GM10248 (cell line): ENCODE data around the gene TBC1D5.
A peak's percentile ranks its signal among the peaks of the same experiment; 100 is the strongest.

ENCODE experiments used
- CTCF ChIA-PET: fragments of 300-600 bp; sonication (Branson Sonifier 250); formaldehyde crosslinking; extraction: SDS; loops from one replicate; lab custom pipeline; 2021; ENCODE audit warnings: antibody characterized with exemption; lab: Yijun Ruan, JAX
- POLR2A ChIA-PET: fragments of 350-650 bp; sonication (Branson Sonifier 250); formaldehyde crosslinking; extraction: SDS; loops from one replicate; lab custom pipeline; 2020; ENCODE audit warnings: antibody characterized with exemption; lab: Yijun Ruan, JAX
- DNase-seq: peaks from one replicate; pipeline ENCODE4 v3.0.0; 2012; ENCODE audit errors: extremely low spot score
- TF ChIP-seq, protein P1 (sequence below): IDR thresholded peaks from 2 replicates; pipeline ENCODE4 v1.5.1; 2012; ENCODE audit warnings: mild to moderate bottlenecking, low read depth; ENCODE audit errors: extremely low read depth, missing control alignments, control extremely low read depth

Gene TBC1D5

DNA sequence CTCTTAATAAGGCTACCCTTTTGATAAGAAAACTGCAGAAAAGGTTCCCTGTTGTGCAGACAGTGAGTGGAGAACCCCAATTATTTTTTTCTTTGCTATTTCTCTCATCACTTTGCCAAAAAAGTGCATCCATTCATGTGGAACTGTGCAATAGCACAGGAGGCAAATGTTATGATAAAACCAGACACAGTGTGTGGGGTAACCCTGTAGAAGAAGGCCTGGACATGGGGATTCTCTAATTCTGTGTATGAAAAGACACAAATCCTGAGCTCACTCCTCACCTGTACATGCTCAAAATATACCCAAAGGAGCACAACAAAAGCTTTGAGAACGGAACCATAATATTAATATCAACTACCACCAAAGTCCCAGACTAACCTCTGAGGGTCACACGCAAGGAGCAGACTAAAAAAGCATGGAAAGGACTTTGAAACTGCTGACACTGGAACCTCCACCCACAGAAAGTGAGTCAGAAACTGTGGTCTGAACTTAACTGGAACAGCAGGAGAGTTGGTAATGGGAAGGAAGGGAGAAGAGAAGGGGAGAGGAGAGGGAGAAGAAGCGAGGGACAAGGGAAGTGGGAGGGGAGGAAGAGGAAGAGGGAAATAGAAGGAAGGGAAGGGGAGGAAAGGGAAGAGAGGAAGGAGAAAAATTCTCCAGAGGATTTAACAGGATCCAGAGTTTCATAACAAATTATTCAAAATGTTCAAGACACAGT lies 299.9 kb downstream of the TBC1D5 start:
- TF ChIP-seq, protein P1, sequence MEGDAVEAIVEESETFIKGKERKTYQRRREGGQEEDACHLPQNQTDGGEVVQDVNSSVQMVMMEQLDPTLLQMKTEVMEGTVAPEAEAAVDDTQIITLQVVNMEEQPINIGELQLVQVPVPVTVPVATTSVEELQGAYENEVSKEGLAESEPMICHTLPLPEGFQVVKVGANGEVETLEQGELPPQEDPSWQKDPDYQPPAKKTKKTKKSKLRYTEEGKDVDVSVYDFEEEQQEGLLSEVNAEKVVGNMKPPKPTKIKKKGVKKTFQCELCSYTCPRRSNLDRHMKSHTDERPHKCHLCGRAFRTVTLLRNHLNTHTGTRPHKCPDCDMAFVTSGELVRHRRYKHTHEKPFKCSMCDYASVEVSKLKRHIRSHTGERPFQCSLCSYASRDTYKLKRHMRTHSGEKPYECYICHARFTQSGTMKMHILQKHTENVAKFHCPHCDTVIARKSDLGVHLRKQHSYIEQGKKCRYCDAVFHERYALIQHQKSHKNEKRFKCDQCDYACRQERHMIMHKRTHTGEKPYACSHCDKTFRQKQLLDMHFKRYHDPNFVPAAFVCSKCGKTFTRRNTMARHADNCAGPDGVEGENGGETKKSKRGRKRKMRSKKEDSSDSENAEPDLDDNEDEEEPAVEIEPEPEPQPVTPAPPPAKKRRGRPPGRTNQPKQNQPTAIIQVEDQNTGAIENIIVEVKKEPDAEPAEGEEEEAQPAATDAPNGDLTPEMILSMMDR: no peak
- CTCF ChIA-PET: interaction anchor here (1.1 to 1.5 kb wide), 2 partner anchors 12 to 18 kb away, joined by 3 read pairs; no protein-coding TSS in a partner anchor
- POLR2A ChIA-PET: no interaction called here
- no peak for DNase-seq

DNA sequence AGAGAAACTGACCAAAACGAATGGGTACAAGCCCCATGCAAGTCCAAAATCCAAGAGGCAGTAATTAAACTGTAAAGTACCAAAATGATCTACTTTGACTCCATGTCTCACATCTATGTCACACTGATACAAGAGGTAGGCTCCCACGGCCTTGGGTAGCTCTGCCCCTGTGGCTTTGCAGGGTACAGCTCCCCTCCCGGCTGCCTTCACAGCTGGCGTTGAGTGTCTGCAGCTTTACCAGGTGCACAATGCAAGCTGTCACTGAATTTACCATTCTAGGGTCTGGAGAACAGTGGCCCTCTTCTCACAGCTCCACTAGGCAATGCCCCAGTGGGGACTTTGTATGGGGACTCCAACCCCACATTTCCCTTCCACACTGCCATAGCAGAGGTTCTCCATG lies 308.6 kb downstream of the TBC1D5 start:
- ChIA-PET POLR2A (no interaction called here), CTCF (interaction anchor here (1.1 to 8.4 kb wide), 2 partner anchors 20 to 408 kb away, joined by 5 to 87 read pairs; no protein-coding TSS in a partner anchor)
- DNase-seq: no peak
- TF ChIP-seq, protein P1: no peak

DNA sequence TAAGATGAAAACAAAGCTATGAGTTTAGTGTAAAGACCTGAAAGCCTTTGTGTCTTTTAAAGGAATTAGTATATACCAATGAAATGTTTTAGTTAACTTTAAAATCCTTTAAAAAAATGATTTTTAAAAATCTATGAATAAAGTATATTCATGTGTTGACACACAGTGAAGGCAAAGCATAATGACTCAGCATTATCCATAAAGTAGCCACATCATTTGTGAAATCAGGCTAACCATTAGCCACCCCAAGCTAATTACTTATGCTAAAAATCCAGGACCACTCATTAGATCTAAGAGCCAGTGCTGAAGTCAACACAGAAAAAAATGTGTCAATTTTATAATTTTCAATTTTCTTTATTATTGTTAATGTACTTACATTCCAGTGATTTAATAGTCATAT lies 310.2 kb downstream of the TBC1D5 start:
- POLR2A ChIA-PET: no interaction called here
- DNase-seq: no peak
- CTCF ChIA-PET: interaction anchor here (2.6 to 8.4 kb wide), 2 partner anchors 15 to 409 kb away, joined by 7 to 87 read pairs; no protein-coding TSS in a partner anchor
- TF ChIP-seq, protein P1: no peak

DNA sequence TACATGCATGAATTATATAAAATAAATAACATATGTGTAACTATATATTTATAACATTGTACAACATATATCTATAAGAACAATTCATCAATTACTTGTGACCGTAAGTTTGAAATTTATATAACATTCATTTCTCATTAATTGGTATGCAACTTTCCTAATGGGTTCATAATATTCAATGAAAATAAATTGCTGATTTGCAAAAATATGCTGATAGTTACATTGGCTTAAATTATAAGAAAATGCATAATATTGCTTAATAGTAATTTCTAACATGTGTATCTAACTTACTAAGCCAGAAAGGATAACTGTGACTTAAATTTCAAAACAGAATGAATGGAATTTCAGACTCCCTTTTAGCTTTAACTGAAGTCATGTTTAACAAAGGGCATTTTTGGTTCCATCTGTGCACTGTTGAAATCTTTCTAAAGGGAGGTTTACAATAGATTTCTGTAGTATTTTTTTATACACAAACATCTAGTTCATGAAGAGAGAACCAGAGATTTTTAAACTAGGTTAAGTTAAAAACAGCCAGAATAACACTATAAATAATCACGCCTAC lies 310.9 kb downstream of the TBC1D5 start:
- POLR2A ChIA-PET: no interaction called here
- DNase-seq: no peak
- CTCF ChIA-PET: interaction anchor here (2.4 to 8.4 kb wide), 3 partner anchors 9 to 410 kb away, joined by 6 to 87 read pairs (median 7); no protein-coding TSS in a partner anchor
- TF ChIP-seq, protein P1: no peak

DNA sequence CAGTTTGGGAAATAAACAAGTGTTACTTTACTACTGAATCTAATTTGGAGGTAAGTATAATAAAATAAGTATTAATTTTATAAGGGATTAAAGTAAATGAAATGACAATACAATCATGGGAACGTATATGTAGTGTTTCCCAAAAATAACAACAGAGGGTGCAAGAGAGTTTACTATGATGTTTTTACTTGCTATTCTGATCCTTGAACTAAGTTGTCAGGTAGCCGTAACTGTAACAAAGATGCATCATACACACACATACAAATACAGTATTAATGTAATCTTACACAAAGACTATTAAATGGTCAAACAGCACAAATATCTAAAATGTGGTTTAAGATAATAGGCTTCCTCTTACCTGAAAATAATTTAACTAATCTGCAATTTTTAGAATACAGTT lies 311.4 kb downstream of the TBC1D5 start:
- CTCF ChIA-PET: interaction anchor here (1.0 to 8.4 kb wide), 4 partner anchors 9 to 411 kb away, joined by 3 to 87 read pairs (median 6); no protein-coding TSS in a partner anchor
- POLR2A ChIA-PET: no interaction called here
- TF ChIP-seq, protein P1: peak; percentile 44
- DNase-seq: peak; percentile 28

DNA sequence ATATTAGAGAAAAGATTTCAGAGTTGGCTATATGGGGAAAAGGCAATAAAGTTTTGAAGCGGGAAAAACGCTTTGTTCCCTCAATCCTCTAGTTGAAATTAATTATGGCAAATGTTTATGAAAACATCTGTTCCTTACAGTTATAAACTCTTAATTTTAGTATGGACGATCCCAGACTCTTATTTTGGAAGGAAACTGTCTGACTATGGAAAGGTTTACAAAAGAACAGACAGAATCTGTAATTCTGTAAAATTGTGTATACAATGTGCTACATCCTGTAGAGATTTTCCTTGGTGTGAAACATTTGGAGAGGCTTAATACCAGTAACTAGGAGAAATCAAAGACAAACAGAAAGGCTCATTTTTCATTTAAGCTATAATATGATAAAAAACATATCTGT lies 311.8 kb downstream of the TBC1D5 start:
- TF ChIP-seq, protein P1: no peak
- POLR2A ChIA-PET: no interaction called here
- no peak for DNase-seq
- CTCF ChIA-PET: interaction anchor here (1.0 to 8.4 kb wide), 5 partner anchors 10 to 411 kb away, joined by 3 to 87 read pairs (median 6); no protein-coding TSS in a partner anchor
